PC-3 (cell line): ENCODE results near the gene ARHGEF25. TPM values are rescaled to one million over a fixed set of nuclear protein-coding genes. Genes with fewer than 3 reads are reported as not detected.

ENCODE experiments used
- ATAC-seq: fragments of 200-7000 bp; cut with Tn5 transposase; 2 replicates; pipeline ENCODE4 v1.9.1; 2020; ENCODE audit warnings: mild to moderate bottlenecking, moderate library complexity
- BruUV-seq: library from RNA; stranded (reverse); fragments of 400-500 nt; replicated peaks from 2 replicates; lab custom pipeline; 2021; lab: Mats Ljungman, UMichigan
- CTCF ChIA-PET: fragments of 300-600 bp; sonication (Branson Sonifier 250); formaldehyde crosslinking; loops from one replicate; lab custom pipeline; 2022; ENCODE audit warnings: antibody characterized with exemption; lab: Charles Lee
- POLR2A ChIA-PET: fragments of 300-600 bp; sonication (Branson Sonifier 250); formaldehyde crosslinking; loops from one replicate; lab custom pipeline; 2022; ENCODE audit warnings: antibody characterized with exemption; ENCODE audit not compliant: unreplicated experiment; lab: Charles Lee
- DNase-seq: peaks from one replicate; pipeline ENCODE4 v3.0.0-alpha.2; 2015
- H2AFZ ChIP-seq: fragments of 300-600 bp; sonication (generic); 2 replicates; pipeline ENCODE4 v1.6.0; 2016; ENCODE audit warnings: antibody characterized with exemption, low read length
- H3F3A ChIP-seq: fragments of 300-600 bp; sonication (generic); one replicate; pipeline ENCODE4 v1.6.0; 2017; ENCODE audit warnings: antibody characterized with exemption, low read length, control low read depth, mild to moderate bottlenecking; ENCODE audit not compliant: unreplicated experiment
- H3K27ac ChIP-seq: fragments of 300-600 bp; sonication (generic); 2 replicates; pipeline ENCODE4 v1.5.1; 2016; ENCODE audit warnings: mild to moderate bottlenecking, low read length
- H3K27me3 ChIP-seq: fragments of 300-600 bp; sonication (generic); 2 replicates; pipeline ENCODE4 v1.6.1; 2016; ENCODE audit warnings: low read length, mixed read lengths
- H3K36me3 ChIP-seq: fragments of 300-600 bp; sonication (generic); 2 replicates; pipeline ENCODE4 v1.6.1; 2016; ENCODE audit warnings: low read depth, mixed run types, low read length, mixed read lengths
- H3K4me1 ChIP-seq: fragments of 300-600 bp; sonication (generic); 2 replicates; pipeline ENCODE4 v1.5.1; 2016; ENCODE audit warnings: low read length; ENCODE audit not compliant: insufficient read depth
- H3K4me2 ChIP-seq: fragments of 300-600 bp; sonication (generic); 2 replicates; pipeline ENCODE4 v1.6.0; 2016; ENCODE audit warnings: low read length
- H3K4me3 ChIP-seq: fragments of 300-600 bp; sonication (generic); 2 replicates; pipeline ENCODE4 v1.5.1; 2016; ENCODE audit warnings: mild to moderate bottlenecking, low read length, mixed read lengths
- H3K79me2 ChIP-seq: fragments of 300-600 bp; sonication (generic); 2 replicates; pipeline ENCODE4 v1.6.1; 2017; ENCODE audit warnings: low read length, mixed read lengths
- H3K9ac ChIP-seq: fragments of 300-600 bp; sonication (generic); 2 replicates; pipeline ENCODE4 v1.6.0; 2016; ENCODE audit warnings: mild to moderate bottlenecking, low read length
- H3K9me2 ChIP-seq: fragments of 300-600 bp; sonication (generic); replicated peaks from 2 replicates; pipeline ENCODE4 v1.6.1; 2016; ENCODE audit warnings: mixed run types, low read length, mixed read lengths
- H3K9me3 ChIP-seq: fragments of 300-600 bp; sonication (generic); 2 replicates; pipeline ENCODE4 v1.6.1; 2016; ENCODE audit warnings: low read length, mixed read lengths
- H4K20me1 ChIP-seq: fragments of 300-600 bp; sonication (generic); 2 replicates; pipeline ENCODE4 v1.6.1; 2016; ENCODE audit warnings: low read length, mixed read lengths
- CTCF ChIP-seq: fragments of 300-600 bp; sonication (generic); conservative IDR thresholded peaks from 2 replicates; pipeline ENCODE4 v1.5.1; 2017; ENCODE audit warnings: antibody characterized with exemption, low read depth, mild to moderate bottlenecking, low read length
- EZH2 ChIP-seq: fragments of 300-600 bp; sonication (generic); IDR thresholded peaks from one replicate; pipeline ENCODE4 v1.6.1; 2017; ENCODE audit warnings: antibody characterized with exemption, mild to moderate bottlenecking, low read length; ENCODE audit not compliant: unreplicated experiment
- EZH2phosphoT487 ChIP-seq: fragments of 300-600 bp; sonication (generic); IDR thresholded peaks from 2 replicates; pipeline ENCODE4 v1.6.1; 2018; ENCODE audit warnings: mild to moderate bottlenecking, antibody characterized with exemption, low read length, borderline replicate concordance
- intact Hi-C: fragments of 100-400 bp; cut with micrococcal nuclease; formaldehyde crosslinking; loops from 2 replicates; pipeline ENCODE4 v1.9.0; 2023
- total RNA-seq: library from RNA; depleted of rRNA; stranded (reverse); fragments of >200 nt; gene quantifications from 2 replicates; pipeline ENCODE4 v1.2.3, GENCODE V29; 2014

The ARHGEF25 gene
- total RNA-seq, 1 experiment from 2014 or later: 10.0 TPM

- no TSS peak for BruUV-seq
These were observed 1.3 kb upstream of the ARHGEF25 start for GRCh38 chr12:57609781-57610553.

GRCh38 chr12:57610554-57611107, 604 bp upstream of the ARHGEF25 start:
- Histone ChIP-seq H3K36me3 (no peaks in the 10 kb centered on the region), H3K9me2 (no peaks in the 10 kb centered on the region), H3K4me1 (peaks cover 9% of the 10 kb centered on the region; the same call in 1 of the 2 replicates), H3K9me3 (no peaks in the 10 kb centered on the region), H3K27ac (no peak overlapping the region), H3K27me3 (no peaks in the 10 kb centered on the region), H3K4me2 (peak overlapping the region; percentile 88), H3K9ac (peak overlapping the region; percentile 63; the same call in 1 of the 2 replicates), H4K20me1 (no peaks in the 10 kb centered on the region), H2AFZ (peak overlapping the region; percentile 96), H3K79me2 (no peaks in the 10 kb centered on the region), H3K4me3 (peak overlapping the region; percentile 78), H3F3A (no peaks in the 10 kb centered on the region)
- TF ChIP-seq EZH2 (no peak), EZH2phosphoT487 (no peak), CTCF (no peak)
- CTCF ChIA-PET: interaction anchor here (0.6 kb wide), 1 partner anchor 27 kb away, joined by 4 read pairs; no protein-coding TSS in a partner anchor
- BruUV-seq: TSS peak; percentile 27
- ATAC-seq (no peak), DNase-seq (no peak)
- POLR2A ChIA-PET: no interaction called here
- intact Hi-C loops: no loop called here

More at GRCh38 chr12:57609781-57610553, 1.3 kb upstream of the ARHGEF25 start:
- ATAC-seq (no peak), DNase-seq (no peak)
- Histone ChIP-seq H3K9ac (no peak overlapping the region), H3K9me3 (no peaks in the 10 kb centered on the region), H3K36me3 (no peaks in the 10 kb centered on the region), H3K27me3 (no peaks in the 10 kb centered on the region), H3K79me2 (no peaks in the 10 kb centered on the region), H3F3A (no peaks in the 10 kb centered on the region), H2AFZ (no peak overlapping the region), H3K4me1 (peaks cover 14% of the 10 kb centered on the region; the same call in 1 of the 2 replicates), H3K27ac (no peak overlapping the region), H3K9me2 (no peaks in the 10 kb centered on the region), H3K4me2 (no peak overlapping the region), H4K20me1 (no peaks in the 10 kb centered on the region), H3K4me3 (no peak overlapping the region)
- TF ChIP-seq EZH2phosphoT487 (no peak), CTCF (no peak), EZH2 (no peak)
- ChIA-PET CTCF (interaction anchor here (0.6 kb wide), 1 partner anchor 116 kb away, joined by 11 read pairs; no protein-coding TSS in a partner anchor), POLR2A (no interaction called here)
- intact Hi-C loops: no loop called here
